VCaP (cell line): Measurements from ENCODE around the gene DNAH10.

Source experiments
- H3K27ac ChIP-seq: fragments of 450-650 bp; 2 replicates; pipeline ENCODE4 v1.5.1; 2017
- CTCF ChIP-seq: fragments of 450-650 bp; conservative IDR thresholded peaks from 2 replicates; pipeline ENCODE4 v1.5.1; 2017; ENCODE audit warnings: mild to moderate bottlenecking, moderate library complexity

DNAH10 gene

DNA sequence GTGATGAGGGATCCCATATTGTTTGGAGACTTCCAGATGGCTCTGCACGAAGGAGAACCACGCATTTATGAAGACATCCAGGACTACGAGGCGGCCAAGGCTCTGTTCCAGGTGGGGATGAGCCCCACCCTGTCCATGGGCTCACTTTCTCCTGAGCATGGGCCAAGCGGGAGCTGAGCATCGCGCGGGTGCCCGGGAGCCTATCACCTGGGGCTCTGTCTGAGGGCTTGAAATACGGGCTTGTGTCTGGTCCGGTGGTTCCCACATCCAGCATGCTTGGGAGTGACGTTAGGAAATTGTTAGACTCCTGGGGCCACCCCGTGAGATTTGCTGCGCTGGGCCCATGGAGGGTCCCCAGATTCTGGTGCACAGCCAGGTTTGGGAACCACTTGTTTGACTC lies 117.6 kb downstream of the DNAH10 start:
- no peak overlapping the region for H3K27ac ChIP-seq
- no peak for TF ChIP-seq CTCF

DNA sequence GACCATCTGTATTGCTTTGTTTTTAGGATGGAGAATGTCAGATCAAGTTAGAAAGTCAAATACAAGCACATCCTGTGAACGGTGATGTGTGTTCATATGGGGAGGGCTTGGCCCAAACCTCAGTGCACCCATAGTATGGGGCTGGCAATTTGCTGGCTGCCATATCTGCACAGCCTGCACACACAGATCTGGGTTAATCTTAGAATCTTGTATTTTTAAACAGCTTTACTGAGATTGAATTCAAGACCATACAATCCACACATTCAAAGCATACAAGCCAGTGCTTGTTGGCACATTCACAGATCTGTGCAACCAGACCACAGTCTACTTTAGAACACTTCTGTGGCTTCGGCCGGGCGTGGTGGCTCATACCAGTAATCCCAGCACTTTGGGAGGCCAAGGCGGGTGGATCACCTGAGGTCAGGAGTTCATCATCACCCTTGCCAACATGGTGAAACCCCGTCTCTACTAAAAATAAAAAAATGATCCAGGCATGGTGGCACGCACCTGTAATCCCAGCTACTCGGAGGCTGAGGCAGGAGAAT lies 120.1 kb downstream of the DNAH10 start:
- no peak for TF ChIP-seq CTCF

GRCh38 chr12:123886258-123886657 lies 124.2 kb downstream of the DNAH10 start:
- H3K27ac ChIP-seq: no peak overlapping the region
- TF ChIP-seq CTCF: no peak

More for the DNA sequence above, 120.1 kb downstream of the DNAH10 start:
- no peak overlapping the region for H3K27ac ChIP-seq

DNA sequence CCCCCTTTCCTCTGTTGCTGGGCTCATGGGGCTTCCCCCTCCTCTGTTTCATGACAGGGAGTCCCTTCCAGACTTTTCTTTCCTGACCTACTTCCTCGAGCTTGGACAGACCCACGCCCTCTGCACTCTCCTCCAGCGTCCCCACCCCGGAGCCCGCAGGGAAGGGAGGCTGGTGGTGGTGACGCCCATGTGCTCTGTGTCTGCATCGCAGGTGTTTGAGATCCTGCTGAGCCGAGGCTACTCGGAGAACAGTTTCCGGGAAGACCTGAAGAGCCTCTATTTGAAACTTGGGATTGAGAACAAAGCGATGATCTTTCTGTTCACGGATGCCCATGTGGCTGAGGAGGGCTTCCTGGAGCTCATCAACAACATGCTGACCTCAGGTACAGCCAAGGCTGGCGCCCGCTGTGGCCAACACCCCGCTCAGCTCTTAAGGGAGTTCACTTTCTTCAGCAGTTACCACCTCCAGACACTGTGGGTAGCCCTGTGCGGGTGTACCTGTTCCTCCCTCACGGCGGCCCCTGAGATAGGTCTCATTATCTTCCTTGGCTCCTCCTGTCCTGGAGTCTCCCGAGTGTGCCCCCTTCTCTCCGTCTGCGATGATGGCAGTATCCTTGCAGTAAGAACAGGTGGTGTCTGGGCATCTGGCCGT lies 125.0 kb downstream of the DNAH10 start:
- TF ChIP-seq CTCF: no peak
- H3K27ac ChIP-seq: no peak overlapping the region

DNA sequence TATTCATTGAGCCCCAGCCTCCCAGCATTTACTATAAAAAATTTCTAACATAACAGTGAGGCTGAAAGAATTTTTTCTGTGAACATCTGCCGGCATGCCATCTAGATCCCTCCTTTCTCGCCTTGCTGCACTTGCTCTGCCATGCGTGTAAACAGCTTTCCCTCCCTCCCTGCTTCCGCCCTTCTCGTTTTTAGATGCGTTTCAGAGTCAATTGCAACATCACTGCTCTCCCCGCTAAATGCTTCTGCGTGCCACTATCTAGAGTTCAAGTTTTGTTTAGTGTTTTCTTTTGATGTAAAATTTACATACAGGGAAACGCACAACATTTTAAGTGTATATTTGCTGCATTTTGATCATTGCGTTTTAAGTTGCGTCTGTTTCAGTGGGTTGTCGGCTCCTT lies 126.9 kb downstream of the DNAH10 start:
- no peak for TF ChIP-seq CTCF
- no peak overlapping the region for H3K27ac ChIP-seq

- TF ChIP-seq CTCF: no peak
These were observed 127.9 kb downstream of the DNAH10 start for GRCh38 chr12:123889848-123890535.

GRCh38 chr12:123890536-123890902 lies 128.4 kb downstream of the DNAH10 start:
- no peak for TF ChIP-seq CTCF
- H3K27ac ChIP-seq: no peak overlapping the region

More at GRCh38 chr12:123889848-123890535, 127.9 kb downstream of the DNAH10 start:
- H3K27ac ChIP-seq: no peak overlapping the region
